ENCODE results near the gene PPP4R1. TPM values are rescaled to one million over a fixed set of nuclear protein-coding genes. Genes with fewer than 3 reads are reported as not detected.
"Not testable (repeated sequence)": the region's sequence is repeated elsewhere in the genome, so short reads cannot be mapped to it uniquely, and the experiment has no call there.

Gene PPP4R1
- total RNA-seq, 1 experiment from 2014 or later, result 51.0 TPM

- peak; percentile 72 for DNase-seq (ENCODE audit: low read depth)
Observed at GRCh38 chr18:9631814-9632496, 17.6 kb upstream of the PPP4R1 start.

GRCh38 chr18:9630444-9630843 is 16.1 kb upstream of the PPP4R1 start:
- DNase-seq (ENCODE audit: low read depth), result no peak
- in situ Hi-C loops (cut with HindIII; ENCODE audit: low pct_unique_long_range_greater_than_20kb, low sequenced_read_pairs), result no loop called here

More at GRCh38 chr18:9631814-9632496, 17.6 kb upstream of the PPP4R1 start:
- in situ Hi-C loops (cut with HindIII; ENCODE audit: low pct_unique_long_range_greater_than_20kb, low sequenced_read_pairs), result no loop called here

DNA sequence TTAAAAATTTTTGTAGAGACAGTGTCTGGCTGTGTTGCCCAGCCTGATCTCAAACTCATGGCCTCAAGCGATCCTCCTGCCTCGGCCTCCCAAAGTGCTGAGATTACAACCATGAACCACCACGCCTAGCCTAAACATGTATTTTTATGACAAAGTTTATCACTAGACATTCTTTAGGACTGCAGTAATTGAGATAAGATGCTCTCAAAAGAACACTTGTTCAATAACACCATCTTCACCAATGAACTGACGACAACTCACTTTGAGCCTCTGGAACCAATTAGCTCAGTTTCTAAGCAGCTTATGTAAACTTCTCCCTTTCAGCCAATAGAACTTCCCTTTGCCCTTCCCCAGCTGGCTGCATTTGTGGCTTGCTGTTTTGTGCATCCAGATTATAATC is 15.3 kb upstream of the PPP4R1 start:
- in situ Hi-C loops (cut with HindIII; ENCODE audit: low pct_unique_long_range_greater_than_20kb, low sequenced_read_pairs), result no loop called here
- DNase-seq (ENCODE audit: low read depth), result no peak

DNA sequence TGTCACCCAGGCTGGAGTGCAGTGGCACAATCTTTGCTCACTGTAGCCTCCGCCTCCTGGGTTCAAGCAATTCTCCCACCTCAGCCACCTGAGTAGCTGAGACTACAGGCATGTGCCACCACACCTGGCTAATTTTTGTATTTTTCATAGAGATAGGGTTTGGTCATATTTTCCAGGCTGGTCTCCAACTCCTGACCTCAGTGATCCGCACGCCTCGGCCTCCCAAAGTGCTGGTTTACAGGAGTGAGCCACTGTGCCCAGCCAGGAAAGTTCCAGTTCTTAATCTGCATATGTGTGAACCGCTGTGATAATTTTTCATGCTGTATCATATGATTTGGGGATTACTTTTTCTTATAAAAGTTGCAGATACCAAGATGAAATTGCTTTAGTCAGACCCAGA is 14.6 kb upstream of the PPP4R1 start:
- DNase-seq (ENCODE audit: low read depth), result no peak
- in situ Hi-C loops (cut with HindIII; ENCODE audit: low pct_unique_long_range_greater_than_20kb, low sequenced_read_pairs), result no loop called here

DNA sequence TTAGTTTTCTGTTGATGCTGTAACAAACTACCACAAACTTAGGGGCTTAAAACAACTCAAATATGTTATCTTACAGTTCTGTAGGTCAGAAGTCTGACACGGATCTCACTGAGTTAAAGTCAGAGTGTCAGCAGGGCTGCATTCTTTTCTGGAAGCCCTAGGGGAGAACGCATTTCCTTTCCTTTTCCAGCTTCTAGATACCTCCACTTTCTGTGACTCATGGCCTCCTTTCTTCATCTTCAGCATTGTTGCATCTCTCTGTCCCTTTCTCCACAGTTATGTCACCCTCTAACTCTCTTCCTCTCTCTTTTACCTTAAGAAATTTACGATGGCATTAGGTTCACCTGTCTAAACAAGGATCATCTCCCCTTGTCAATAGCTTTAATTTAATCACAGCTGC is 13.3 kb upstream of the PPP4R1 start:
- DNase-seq (ENCODE audit: low read depth), result no peak
- in situ Hi-C loops (cut with HindIII; ENCODE audit: low pct_unique_long_range_greater_than_20kb, low sequenced_read_pairs), result no loop called here

DNA sequence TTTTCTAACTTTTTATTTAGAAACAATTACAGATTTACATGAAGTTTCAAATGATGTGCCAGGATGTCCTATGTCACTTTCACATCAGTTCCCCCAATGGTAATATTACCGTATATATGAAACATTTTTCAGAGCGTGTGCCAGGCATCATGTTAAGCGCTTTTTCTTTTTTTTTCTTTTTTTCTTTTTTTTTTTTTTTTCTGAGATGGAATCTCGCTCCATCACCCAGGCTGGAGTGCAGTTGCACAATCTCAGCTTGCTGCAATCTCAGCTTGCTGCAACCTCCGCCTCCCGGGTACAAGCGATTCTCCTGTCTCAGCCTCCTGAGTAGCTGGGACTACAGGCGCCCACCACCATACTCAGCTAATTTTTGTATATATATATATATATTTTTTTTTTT is 5.6 kb upstream of the PPP4R1 start:
- no peak for DNase-seq (ENCODE audit: low read depth)
- in situ Hi-C loops (cut with HindIII; ENCODE audit: low pct_unique_long_range_greater_than_20kb, low sequenced_read_pairs), result no loop called here

- peak; percentile 59 for DNase-seq (ENCODE audit: low read depth)
- in situ Hi-C loops (cut with HindIII; ENCODE audit: low pct_unique_long_range_greater_than_20kb, low sequenced_read_pairs), result no loop called here
Observed at GRCh38 chr18:9619545-9619944, 5.2 kb upstream of the PPP4R1 start.

DNA sequence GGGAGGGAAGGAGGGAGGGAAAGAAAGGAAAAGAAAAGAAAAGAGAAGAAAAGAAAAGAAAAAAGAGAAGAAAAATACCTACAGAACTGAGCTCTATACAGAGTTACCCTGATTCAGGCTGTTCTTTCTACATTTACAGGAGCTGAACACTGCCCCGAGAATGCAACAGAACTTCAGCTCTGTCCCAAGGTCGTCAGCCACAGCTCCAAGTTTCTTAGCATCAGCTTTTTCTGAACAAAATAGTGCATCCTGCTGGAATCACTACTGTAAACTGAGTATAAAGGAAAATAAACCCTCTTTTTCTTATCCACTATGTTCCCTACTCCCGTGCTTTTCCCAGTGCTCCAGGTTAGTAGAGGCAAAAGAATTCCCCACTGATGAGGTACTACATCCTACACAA is 4.7 kb upstream of the PPP4R1 start:
- DNase-seq (ENCODE audit: low read depth), result no peak
- in situ Hi-C loops (cut with HindIII; ENCODE audit: low pct_unique_long_range_greater_than_20kb, low sequenced_read_pairs), result no loop called here

DNA sequence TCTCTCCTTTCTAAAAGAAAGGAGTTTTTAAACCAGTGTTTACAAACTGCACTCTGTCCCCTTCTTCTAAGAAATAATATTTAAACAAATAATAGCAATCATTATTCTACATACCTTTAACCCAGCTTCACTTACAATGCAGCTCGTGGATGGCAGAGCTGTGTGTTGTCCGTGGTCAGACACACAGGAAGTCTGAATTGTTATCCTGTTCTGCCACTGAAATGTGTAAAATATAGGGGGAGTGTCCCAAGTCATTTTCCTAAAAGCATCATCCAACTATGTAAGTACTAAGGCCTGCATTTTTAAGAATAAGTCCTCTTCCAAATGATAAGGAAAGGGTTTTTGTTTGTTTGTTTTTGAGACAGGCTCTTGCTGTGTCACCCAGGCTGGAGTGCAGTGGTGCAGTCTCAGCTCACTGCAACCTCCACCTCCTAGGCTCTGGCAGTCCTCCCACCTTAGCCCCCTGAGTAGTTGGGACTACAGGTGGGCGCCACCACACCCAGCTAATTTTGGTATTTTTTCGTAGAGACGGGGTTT is 2.7 kb upstream of the PPP4R1 start:
- DNase-seq (ENCODE audit: low read depth), result peak; percentile 31
- in situ Hi-C loops (cut with HindIII; ENCODE audit: low pct_unique_long_range_greater_than_20kb, low sequenced_read_pairs), result no loop called here

DNA sequence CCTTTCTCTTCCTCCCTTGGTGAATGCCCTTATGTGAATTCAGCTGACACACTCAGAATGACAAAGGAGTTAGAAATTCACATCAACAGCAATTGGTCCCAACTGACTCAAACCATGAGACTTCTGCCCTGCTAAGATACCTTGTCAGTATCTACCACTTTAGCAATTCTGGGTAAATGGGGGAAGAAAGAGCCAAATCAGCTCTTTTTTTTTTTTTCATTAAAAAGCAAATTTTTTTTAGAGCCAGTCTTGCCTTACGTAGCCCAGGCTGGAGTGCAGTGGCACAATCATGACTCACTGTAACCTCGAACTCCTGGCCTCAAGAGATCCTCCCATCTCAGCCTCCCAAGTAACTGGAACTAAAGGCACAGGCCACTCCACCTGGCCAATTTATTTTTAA is 1.7 kb upstream of the PPP4R1 start:
- in situ Hi-C loops (cut with HindIII; ENCODE audit: low pct_unique_long_range_greater_than_20kb, low sequenced_read_pairs), result no loop called here
- peak; percentile 37 for DNase-seq (ENCODE audit: low read depth)

GRCh38 chr18:9615280-9615797 is 980 bp upstream of the PPP4R1 start:
- DNase-seq (ENCODE audit: low read depth), result no peak
- in situ Hi-C loops (cut with HindIII; ENCODE audit: low pct_unique_long_range_greater_than_20kb, low sequenced_read_pairs), result no loop called here

- in situ Hi-C loops (cut with HindIII; ENCODE audit: low pct_unique_long_range_greater_than_20kb, low sequenced_read_pairs), result no loop called here
- peak; percentile 50 for DNase-seq (ENCODE audit: low read depth)
Observed at GRCh38 chr18:9613550-9614400, 584 bp downstream of the PPP4R1 start.

- DNase-seq (ENCODE audit: low read depth), result peak; percentile 16
- in situ Hi-C loops (cut with HindIII; ENCODE audit: low pct_unique_long_range_greater_than_20kb, low sequenced_read_pairs), result no loop called here
Observed at GRCh38 chr18:9612977-9613376, 1.4 kb downstream of the PPP4R1 start.

GRCh38 chr18:9612215-9612830 is 2.0 kb downstream of the PPP4R1 start:
- peak; percentile 60 for DNase-seq (ENCODE audit: low read depth)
- in situ Hi-C loops (cut with HindIII; ENCODE audit: low pct_unique_long_range_greater_than_20kb, low sequenced_read_pairs), result no loop called here

GRCh38 chr18:9609190-9609589 is 5.2 kb downstream of the PPP4R1 start:
- in situ Hi-C loops (cut with HindIII; ENCODE audit: low pct_unique_long_range_greater_than_20kb, low sequenced_read_pairs), result no loop called here
- DNase-seq (ENCODE audit: low read depth), result no peak

GRCh38 chr18:9608728-9609127 is 5.6 kb downstream of the PPP4R1 start:
- in situ Hi-C loops (cut with HindIII; ENCODE audit: low pct_unique_long_range_greater_than_20kb, low sequenced_read_pairs), result no loop called here
- DNase-seq (ENCODE audit: low read depth), result no peak

- DNase-seq (ENCODE audit: low read depth), result no peak
- in situ Hi-C loops (cut with HindIII; ENCODE audit: low pct_unique_long_range_greater_than_20kb, low sequenced_read_pairs), result no loop called here
Observed at GRCh38 chr18:9608298-9608697, 6.1 kb downstream of the PPP4R1 start.

DNA sequence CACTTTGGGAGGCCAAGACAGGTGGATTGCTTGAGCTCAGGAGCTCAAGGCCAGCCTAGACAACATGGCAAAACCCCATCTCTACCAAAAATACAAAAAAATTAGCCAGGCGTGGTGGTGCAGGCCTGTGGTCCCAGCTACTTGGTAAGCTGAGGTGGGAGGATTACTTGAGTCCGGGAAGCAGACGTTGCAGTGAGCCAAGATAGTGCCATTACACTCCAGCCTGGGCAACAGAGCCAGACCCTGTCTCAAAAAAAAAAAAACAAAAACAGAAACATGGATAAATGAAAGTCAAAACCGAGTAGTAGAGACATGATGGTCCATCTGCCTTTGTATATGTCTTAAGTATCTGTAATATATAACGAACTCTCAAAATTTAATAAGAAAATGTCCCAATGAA is 7.2 kb downstream of the PPP4R1 start:
- in situ Hi-C loops (cut with HindIII; ENCODE audit: low pct_unique_long_range_greater_than_20kb, low sequenced_read_pairs); DNase-seq (ENCODE audit: low read depth): not testable (repeated sequence)

DNA sequence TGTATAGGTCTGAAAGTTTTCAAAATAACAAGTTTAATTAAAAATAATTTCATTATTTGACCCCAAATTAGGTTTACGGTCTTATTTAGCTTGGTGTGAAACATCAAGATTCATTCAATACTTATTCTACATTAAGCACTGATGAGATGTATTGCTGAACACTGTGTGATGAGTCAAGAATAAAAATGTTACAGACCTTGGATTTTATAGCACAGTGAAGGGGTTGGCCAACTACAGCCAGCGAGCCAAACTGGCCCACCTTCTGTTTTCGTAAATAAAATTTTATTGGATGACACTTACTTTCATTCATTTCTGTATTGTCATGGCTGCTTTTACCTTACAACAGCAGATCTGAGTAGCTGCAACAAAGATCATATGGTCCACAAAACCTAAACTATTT is 8.3 kb downstream of the PPP4R1 start:
- in situ Hi-C loops (cut with HindIII; ENCODE audit: low pct_unique_long_range_greater_than_20kb, low sequenced_read_pairs), result no loop called here
- DNase-seq (ENCODE audit: low read depth), result no peak

Data from Caki2 (cell line).